ENCODE data around the gene PLPP7.

The PLPP7 gene

GRCh38 chr9:131255676-131256197, 33.8 kb upstream of the PLPP7 start:
- no peak overlapping the region for H3K4me3 ChIP-seq (replicated peaks; ENCODE audit: low read depth, low read length)
- DNase-seq (ENCODE audit: low read depth) = no peak

GRCh38 chr9:131257266-131258025, 32.1 kb upstream of the PLPP7 start:
- no peak for DNase-seq (ENCODE audit: low read depth)
- H3K4me3 ChIP-seq (replicated peaks; ENCODE audit: low read depth, low read length) = no peak overlapping the region
- TF ChIP-seq, protein P1, sequence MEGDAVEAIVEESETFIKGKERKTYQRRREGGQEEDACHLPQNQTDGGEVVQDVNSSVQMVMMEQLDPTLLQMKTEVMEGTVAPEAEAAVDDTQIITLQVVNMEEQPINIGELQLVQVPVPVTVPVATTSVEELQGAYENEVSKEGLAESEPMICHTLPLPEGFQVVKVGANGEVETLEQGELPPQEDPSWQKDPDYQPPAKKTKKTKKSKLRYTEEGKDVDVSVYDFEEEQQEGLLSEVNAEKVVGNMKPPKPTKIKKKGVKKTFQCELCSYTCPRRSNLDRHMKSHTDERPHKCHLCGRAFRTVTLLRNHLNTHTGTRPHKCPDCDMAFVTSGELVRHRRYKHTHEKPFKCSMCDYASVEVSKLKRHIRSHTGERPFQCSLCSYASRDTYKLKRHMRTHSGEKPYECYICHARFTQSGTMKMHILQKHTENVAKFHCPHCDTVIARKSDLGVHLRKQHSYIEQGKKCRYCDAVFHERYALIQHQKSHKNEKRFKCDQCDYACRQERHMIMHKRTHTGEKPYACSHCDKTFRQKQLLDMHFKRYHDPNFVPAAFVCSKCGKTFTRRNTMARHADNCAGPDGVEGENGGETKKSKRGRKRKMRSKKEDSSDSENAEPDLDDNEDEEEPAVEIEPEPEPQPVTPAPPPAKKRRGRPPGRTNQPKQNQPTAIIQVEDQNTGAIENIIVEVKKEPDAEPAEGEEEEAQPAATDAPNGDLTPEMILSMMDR (IDR thresholded peaks at IDR 0.05; ENCODE audit: low read length, missing control alignments) = no peak

More at GRCh38 chr9:131255676-131256197, 33.8 kb upstream of the PLPP7 start:
- TF ChIP-seq, protein P1 (IDR thresholded peaks at IDR 0.05; ENCODE audit: low read length, missing control alignments) = no peak

- no peak for DNase-seq (ENCODE audit: low read depth)
- H3K4me3 ChIP-seq (replicated peaks; ENCODE audit: low read depth, low read length) = no peak overlapping the region
- TF ChIP-seq, protein P1 (IDR thresholded peaks at IDR 0.05; ENCODE audit: low read length, missing control alignments) = no peak
Observed at GRCh38 chr9:131258186-131258585, 31.3 kb upstream of the PLPP7 start.

GRCh38 chr9:131258698-131259431, 30.7 kb upstream of the PLPP7 start:
- H3K4me3 ChIP-seq (replicated peaks; ENCODE audit: low read depth, low read length) = no peak overlapping the region
- TF ChIP-seq, protein P1 (IDR thresholded peaks at IDR 0.05; ENCODE audit: low read length, missing control alignments) = no peak
- DNase-seq (ENCODE audit: low read depth) = no peak

DNA sequence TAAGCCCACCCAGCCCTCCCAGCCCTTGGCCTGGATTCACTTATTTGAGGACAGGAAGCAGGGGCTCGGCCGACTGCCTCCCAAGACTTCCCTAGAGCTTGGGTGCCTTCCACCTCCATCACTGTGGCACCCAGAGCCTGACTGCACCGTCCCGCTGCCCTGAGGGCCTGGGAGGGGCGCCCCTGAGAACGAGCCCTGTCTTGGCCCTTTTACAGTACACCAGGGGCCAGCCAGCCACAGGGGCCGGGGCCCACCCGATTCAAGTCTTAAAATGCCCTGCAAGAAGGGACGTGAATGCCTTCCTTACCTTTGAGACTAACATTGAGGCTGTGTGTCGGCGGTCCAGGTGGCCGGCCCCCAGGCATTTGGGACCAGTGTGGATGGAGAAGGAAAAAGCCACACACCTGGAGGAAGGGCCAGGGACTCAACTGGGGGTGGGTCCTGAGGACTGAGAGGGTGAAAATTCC, 30.1 kb upstream of the PLPP7 start:
- no peak for DNase-seq (ENCODE audit: low read depth)
- TF ChIP-seq, protein P1 (IDR thresholded peaks at IDR 0.05; ENCODE audit: low read length, missing control alignments) = no peak
- no peak overlapping the region for H3K4me3 ChIP-seq (replicated peaks; ENCODE audit: low read depth, low read length)

- no peak for DNase-seq (ENCODE audit: low read depth)
- TF ChIP-seq, protein P1 (IDR thresholded peaks at IDR 0.05; ENCODE audit: low read length, missing control alignments) = no peak
- no peak overlapping the region for H3K4me3 ChIP-seq (replicated peaks; ENCODE audit: low read depth, low read length)
Observed at GRCh38 chr9:131259916-131260597, 29.5 kb upstream of the PLPP7 start.
